Adipose tissue (tissue), 3 donors: Measurements from ENCODE around the gene NME8. TPM values are rescaled to one million over a fixed set of nuclear protein-coding genes. Genes with fewer than 3 reads are reported as not detected.

Source experiments
- H3K27ac ChIP-seq: one replicate; pipeline ENCODE4 v1.5.1; 2013; ENCODE audit warnings: low read depth, low read length
- WGBS, 3 donors: extraction: QIAGEN DNeasy Blood & Tissue Kit; methylation state at CpG; one replicate each; pipeline ENCODE4 v1.1.7; 2013; 5-methylcytosine and 5-hydroxymethylcytosine counted together
- polyA plus RNA-seq, 3 donors: library from polyadenylated mRNA; stranded (reverse); fragments of 200-250 nt; gene quantifications; one replicate each; pipeline ENCODE4 v1.2.3, GENCODE V29; 2013
- donor health status: healthy with polysubstance abuse.
- donor health status: Bipolar disorder and iron deficiency.
- donor health status: healthy.

NME8 gene
- polyA plus RNA-seq, 3 donors = 0.31 TPM; not detected in 2

GRCh38 chr7:37882086-37882485, 33.7 kb downstream of the NME8 start:
- no peak overlapping the region for H3K27ac ChIP-seq
- WGBS, 3 donors = 78 to 92% (median 82%) methylated on average over 6 of the region's 6 CpGs

- no peak overlapping the region for H3K27ac ChIP-seq
Observed at GRCh38 chr7:37893359-37893758, 45.0 kb downstream of the NME8 start.

- 60 to 75% (median 71%) methylated on average over 3 of the region's 3 CpGs for WGBS, 3 donors
Observed at GRCh38 chr7:37894671-37895070, 46.3 kb downstream of the NME8 start.

GRCh38 chr7:37899712-37900247, 51.4 kb downstream of the NME8 start:
- 50 to 80% (median 76%) methylated on average over 3 of the region's 3 CpGs for WGBS, 3 donors
- H3K27ac ChIP-seq = no peak overlapping the region

More at GRCh38 chr7:37894671-37895070, 46.3 kb downstream of the NME8 start:
- no peak overlapping the region for H3K27ac ChIP-seq

GRCh38 chr7:37901236-37901827, 52.9 kb downstream of the NME8 start:
- H3K27ac ChIP-seq = no peak overlapping the region
- 16 to 21% (median 17%) methylated on average over 6 of the region's 6 CpGs for WGBS, 3 donors

GRCh38 chr7:37901890-37902524, 53.6 kb downstream of the NME8 start:
- no peak overlapping the region for H3K27ac ChIP-seq
- WGBS, 3 donors = 88 to 91% (median 91%) methylated on average over 2 of the region's 2 CpGs

- H3K27ac ChIP-seq = no peak overlapping the region
- WGBS, 3 donors = 86 to 100% (median 86%) methylated on average over 1 of the region's 1 CpG
Observed at GRCh38 chr7:37908221-37908788, 59.9 kb downstream of the NME8 start.

GRCh38 chr7:37912756-37913155, 64.4 kb downstream of the NME8 start:
- 43 to 60% (median 54%) methylated on average over 2 of the region's 2 CpGs for WGBS, 3 donors
- H3K27ac ChIP-seq = no peak overlapping the region

GRCh38 chr7:37915438-37915837, 67.0 kb downstream of the NME8 start:
- WGBS, 3 donors = 5 to 8% (median 7%) methylated on average over 5 of the region's 5 CpGs
- no peak overlapping the region for H3K27ac ChIP-seq

GRCh38 chr7:37916017-37916672, 67.7 kb downstream of the NME8 start:
- H3K27ac ChIP-seq = no peak overlapping the region
- WGBS, 3 donors = 3 to 6% (median 5%) methylated on average over 57 of the region's 57 CpGs

- H3K27ac ChIP-seq = no peak within 1 kb of the TSS
- 0 to 2% (median 1%) methylated on average over 46 of the region's 46 CpGs for WGBS, 3 donors
Observed at GRCh38 chr7:37916673-37917660, 68.6 kb downstream of the NME8 start, which contains the start of gene SFRP4. SFRP4 (minus strand) TSS chr7:37916817; CDS start chr7:37916537, 280 bp downstream.

GRCh38 chr7:37918526-37918925, 70.1 kb downstream of the NME8 start:
- WGBS, 3 donors = 48 to 65% (median 61%) methylated on average over 4 of the region's 4 CpGs
- no peak overlapping the region for H3K27ac ChIP-seq

GRCh38 chr7:37920305-37920848, 72.0 kb downstream of the NME8 start, which contains the start of gene EPDR1:
EPDR1 (plus strand) TSS chr7:37920640; CDS start chr7:37920940, 300 bp downstream.
- H3K27ac ChIP-seq = no peak within 1 kb of the TSS
- 11 to 14% (median 14%) methylated on average over 22 of the region's 22 CpGs for WGBS, 3 donors

GRCh38 chr7:37920849-37921805, 72.7 kb downstream of the NME8 start:
- no peak overlapping the region for H3K27ac ChIP-seq
- WGBS, 3 donors = 1 to 2% (median 1%) methylated on average over 53 to 63 of the region's 63 CpGs

GRCh38 chr7:37921876-37922275, 73.5 kb downstream of the NME8 start:
- H3K27ac ChIP-seq = no peak overlapping the region
- 60 to 78% (median 75%) methylated on average over 4 of the region's 4 CpGs for WGBS, 3 donors

- no peak overlapping the region for H3K27ac ChIP-seq
- 75 to 87% (median 76%) methylated on average over 1 of the region's 1 CpG for WGBS, 3 donors
Observed at GRCh38 chr7:37923996-37924395, 75.6 kb downstream of the NME8 start.
